ENCODE data around the gene XYLT1. TPM values are rescaled to one million over a fixed set of nuclear protein-coding genes. Genes with fewer than 3 reads are reported as not detected.

Gene XYLT1
- total and polyA plus RNA-seq, 10 of the 15 experiments (the other 5 are each of a cell fraction or from before 2014, with no cell fraction given): 0.88 to 14.8 (median 5.8) TPM

- Histone ChIP-seq H3K4me1 (ENCODE audit: control insufficient read depth, insufficient read depth, low read length) (no peaks in the 10 kb centered on the region), H3K9ac (ENCODE audit: control insufficient read depth, insufficient read depth, low read length) (no peak overlapping the region), H3K27me3 (replicated peaks in 1 of 2; ENCODE audit: control insufficient read depth in 2 of 2, insufficient read depth in 2 of 2, low read length in 1 of 2) (no peaks in the 10 kb centered on the region), H3K4me3 (no peak overlapping the region), H3K79me2 (ENCODE audit: control insufficient read depth, insufficient read depth, low read length) (no peaks in the 10 kb centered on the region), H3K27ac (ENCODE audit: control insufficient read depth, insufficient read depth) (no peak overlapping the region), H3K4me2 (ENCODE audit: control insufficient read depth, insufficient read depth) (no peak overlapping the region), H3K9me3 (replicated peaks; ENCODE audit: control insufficient read depth, insufficient read depth, low read length) (no peaks in the 10 kb centered on the region; the same call in 2 of the 3 replicates), H2AFZ (ENCODE audit: control insufficient read depth, low read depth, low read length) (no peak overlapping the region), H3K36me3 (ENCODE audit: control insufficient read depth in 2 of 2, insufficient read depth in 2 of 2, low read length in 1 of 2) (no peaks in the 10 kb centered on the region), H4K20me1 (ENCODE audit: control insufficient read depth, insufficient read depth) (no peaks in the 10 kb centered on the region)
- BruUV-seq (replicated peaks): no TSS peak
- CTCF ChIA-PET: interaction anchor here (0.8 kb wide), 1 partner anchor 8 kb away, joined by 3 read pairs; no protein-coding TSS in a partner anchor
- FAIRE-seq (no peak), ATAC-seq (no peak), DNase-seq (ENCODE audit: low read depth, low spot score) (no peak)
- intact Hi-C loops (cut with micrococcal nuclease; ENCODE audit: unreplicated experiment) (no loop called here), in situ Hi-C loops (cut with MboI) (no loop called here)
- POLR2A ChIA-PET: interaction anchor here (0.6 to 1.7 kb wide), 6 partner anchors 9 to 1631 kb away, joined by 3 to 7 read pairs (median 4); no protein-coding TSS in a partner anchor
- WGBS (ENCODE audit: insufficient coverage, insufficient replicate concordance, low lambda C conversion rate, missing lambda C conversion rate): 21% methylated on average over 4 of the region's 5 CpGs
- RAD21 ChIA-PET (ENCODE audit: unreplicated experiment): interaction anchor here (1.6 kb wide), 1 partner anchor 9 kb away, joined by 4 read pairs; no protein-coding TSS in a partner anchor
- SMC1A ChIA-PET (ENCODE audit: uncharacterized antibody, unreplicated experiment): interaction anchor here (1.0 to 1.7 kb wide), 4 partner anchors 18 to 58 kb away, joined by 3 to 5 read pairs (median 3); no protein-coding TSS in a partner anchor
- TF ChIP-seq NFXL1 (IDR thresholded peaks at IDR 0.05; ENCODE audit: borderline replicate concordance) (no peak), TAF1 (IDR thresholded peaks at IDR 0.05; ENCODE audit: borderline replicate concordance, low read depth, low read length) (no peak), ZZZ3 (IDR thresholded peaks at IDR 0.05; ENCODE audit: control insufficient read depth, insufficient read length, low read depth) (no peak), BACH1 (IDR thresholded peaks at IDR 0.05; ENCODE audit: borderline replicate concordance) (no peak), ZBTB4 (CRISPR knock-in tag; IDR thresholded peaks at IDR 0.05) (no peak), EGR1 (IDR thresholded peaks at IDR 0.05; ENCODE audit: borderline replicate concordance in 1 of 2, low read depth in 2 of 2, low read length in 2 of 2) (no peak), SUZ12 (IDR thresholded peaks at IDR 0.05; ENCODE audit: unreplicated experiment) (no peak), POLR2AphosphoS5 (IDR thresholded peaks at IDR 0.05; ENCODE audit: low read length) (no peak)
Observed at GRCh38 chr16:17424771-17425170, 46.0 kb downstream of the XYLT1 start.

All from GM12878 (cell line).